Activated CD4-positive, CD25-positive, alpha-beta regulatory T cell treated with anti-CD3 and anti-CD28 coated beads, Interleukin-2, amount 50 U/mL, for 72 hours (primary cell): Measurements from ENCODE around the gene ABCA8.
"Not testable (repeated sequence)": the region's sequence is repeated elsewhere in the genome, so short reads cannot be mapped to it uniquely, and the experiment has no call there.

Source experiments
- DNase-seq: peaks from one replicate; pipeline ENCODE4 v3.0.0; 2021

Gene ABCA8

GRCh38 chr17:68955181-68955841, at the start of gene ABCA8:
Gene ABCA8, minus strand, starts transcription at chr17:68955392. Its CDS starts 13,358 bp downstream, at chr17:68942034.
- no peak for DNase-seq

GRCh38 chr17:69004759-69005158, 49.6 kb upstream of the ABCA8 start:
- DNase-seq: not testable (repeated sequence)

GRCh38 chr17:68999743-69000142, 44.6 kb upstream of the ABCA8 start:
- DNase-seq: not testable (repeated sequence)

GRCh38 chr17:68993112-68993511, 37.9 kb upstream of the ABCA8 start:
- no peak for DNase-seq

- DNase-seq: no peak
These were observed 32.8 kb upstream of the ABCA8 start for GRCh38 chr17:68987966-68988365.

GRCh38 chr17:68981288-68981687, 26.1 kb upstream of the ABCA8 start:
- no peak for DNase-seq

GRCh38 chr17:68973098-68973846, 18.1 kb upstream of the ABCA8 start:
- DNase-seq: no peak

- no peak for DNase-seq
These were observed 17.0 kb upstream of the ABCA8 start for GRCh38 chr17:68972119-68972704.

- DNase-seq: no peak
These were observed 13.9 kb upstream of the ABCA8 start for GRCh38 chr17:68969101-68969500.

GRCh38 chr17:68963958-68964357, 8.8 kb upstream of the ABCA8 start:
- DNase-seq: no peak

- DNase-seq: no peak
These were observed 6.2 kb upstream of the ABCA8 start for GRCh38 chr17:68961214-68961882.

GRCh38 chr17:68959117-68959516, 3.9 kb upstream of the ABCA8 start:
- DNase-seq: not testable (repeated sequence)

GRCh38 chr17:68957944-68958343, 2.8 kb upstream of the ABCA8 start:
- no peak for DNase-seq

- no peak for DNase-seq
These were observed 871 bp downstream of the ABCA8 start for GRCh38 chr17:68954146-68954896.

GRCh38 chr17:68953340-68953997, 1.7 kb downstream of the ABCA8 start:
- DNase-seq: no peak

- DNase-seq: no peak
These were observed 4.5 kb downstream of the ABCA8 start for GRCh38 chr17:68950725-68951124.

- not testable (repeated sequence) for DNase-seq
These were observed 7.3 kb downstream of the ABCA8 start for GRCh38 chr17:68947868-68948267.

GRCh38 chr17:68944435-68945035, 10.7 kb downstream of the ABCA8 start:
- no peak for DNase-seq

- not testable (repeated sequence) for DNase-seq
These were observed 11.4 kb downstream of the ABCA8 start for GRCh38 chr17:68943812-68944182.

- no peak for DNase-seq
These were observed 11.9 kb downstream of the ABCA8 start for GRCh38 chr17:68943123-68943811.

GRCh38 chr17:68942389-68942788, 12.8 kb downstream of the ABCA8 start:
- DNase-seq: no peak
